Upper lobe of right lung (tissue), 1 donor: ENCODE results near the gene STAT5B. TPM values are rescaled to one million over a fixed set of nuclear protein-coding genes. Genes with fewer than 3 reads are reported as not detected.
A peak's percentile ranks its signal among the peaks of the same experiment; 100 is the strongest.

Experiments used
- ATAC-seq: fragments of 200-7000 bp; cut with Tn5 transposase; one replicate; pipeline ENCODE4 v1.9.1; 2020; ENCODE audit warnings: mild to moderate bottlenecking, moderate library complexity
- DNase-seq: peaks from one replicate; pipeline ENCODE4 v3.0.0-alpha.2; 2020
- H3K27ac ChIP-seq: fragments of 200-600 bp; one replicate; pipeline ENCODE4 v1.8.0; 2022
- H3K27me3 ChIP-seq: fragments of 200-600 bp; one replicate; pipeline ENCODE4 v1.8.0; 2022; ENCODE audit warnings: mild to moderate bottlenecking
- H3K36me3 ChIP-seq: fragments of 200-600 bp; one replicate; pipeline ENCODE4 v1.8.0; 2022
- H3K4me1 ChIP-seq: fragments of 200-600 bp; one replicate; pipeline ENCODE4 v1.8.0; 2022
- H3K4me3 ChIP-seq: fragments of 200-600 bp; one replicate; pipeline ENCODE4 v1.8.0; 2022; ENCODE audit warnings: mild to moderate bottlenecking
- H3K9me3 ChIP-seq: fragments of 200-600 bp; one replicate; pipeline ENCODE4 v1.8.0; 2022
- intact Hi-C: fragments of 100-400 bp; cut with DNase I; formaldehyde crosslinking; loops from one replicate; pipeline ENCODE4 v1.11.0; 2022
- total RNA-seq: library from RNA; stranded (reverse); fragmentation: NEBNext Ultra II Directional; extraction: Animal tissue kit (Norgen Biotek cat#: 25700); gene quantifications from one replicate; pipeline ENCODE4 v1.2.1, GENCODE V29; 2021
- TF ChIP-seq, protein P1 (sequence below): fragments of 200-600 bp; IDR thresholded peaks from one replicate; pipeline ENCODE4 v1.8.0; 2022; ENCODE audit warnings: antibody characterized with exemption
- donor health status: DM: no; HTN: yes; CAD: no; lungs with severe emphysema.

STAT5B gene
- total RNA-seq, 1 donor from 2014 or later = 71.0 TPM

- ATAC-seq (no peak), DNase-seq (no peak)
- H3K4me1 ChIP-seq = peaks cover 35% of the 10 kb centered on the region
- no peaks in the 10 kb centered on the region for H3K27me3 ChIP-seq
- intact Hi-C loops = no loop called here
- TF ChIP-seq, protein P1, sequence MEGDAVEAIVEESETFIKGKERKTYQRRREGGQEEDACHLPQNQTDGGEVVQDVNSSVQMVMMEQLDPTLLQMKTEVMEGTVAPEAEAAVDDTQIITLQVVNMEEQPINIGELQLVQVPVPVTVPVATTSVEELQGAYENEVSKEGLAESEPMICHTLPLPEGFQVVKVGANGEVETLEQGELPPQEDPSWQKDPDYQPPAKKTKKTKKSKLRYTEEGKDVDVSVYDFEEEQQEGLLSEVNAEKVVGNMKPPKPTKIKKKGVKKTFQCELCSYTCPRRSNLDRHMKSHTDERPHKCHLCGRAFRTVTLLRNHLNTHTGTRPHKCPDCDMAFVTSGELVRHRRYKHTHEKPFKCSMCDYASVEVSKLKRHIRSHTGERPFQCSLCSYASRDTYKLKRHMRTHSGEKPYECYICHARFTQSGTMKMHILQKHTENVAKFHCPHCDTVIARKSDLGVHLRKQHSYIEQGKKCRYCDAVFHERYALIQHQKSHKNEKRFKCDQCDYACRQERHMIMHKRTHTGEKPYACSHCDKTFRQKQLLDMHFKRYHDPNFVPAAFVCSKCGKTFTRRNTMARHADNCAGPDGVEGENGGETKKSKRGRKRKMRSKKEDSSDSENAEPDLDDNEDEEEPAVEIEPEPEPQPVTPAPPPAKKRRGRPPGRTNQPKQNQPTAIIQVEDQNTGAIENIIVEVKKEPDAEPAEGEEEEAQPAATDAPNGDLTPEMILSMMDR = no peak
- no peaks in the 10 kb centered on the region for H3K9me3 ChIP-seq
- H3K4me3 ChIP-seq = no peak overlapping the region
- peak overlapping the region; percentile 91 for H3K27ac ChIP-seq
- no peaks in the 10 kb centered on the region for H3K36me3 ChIP-seq
These were observed 1.1 kb upstream of the STAT5B start for GRCh38 chr17:42277342-42277712.

DNA sequence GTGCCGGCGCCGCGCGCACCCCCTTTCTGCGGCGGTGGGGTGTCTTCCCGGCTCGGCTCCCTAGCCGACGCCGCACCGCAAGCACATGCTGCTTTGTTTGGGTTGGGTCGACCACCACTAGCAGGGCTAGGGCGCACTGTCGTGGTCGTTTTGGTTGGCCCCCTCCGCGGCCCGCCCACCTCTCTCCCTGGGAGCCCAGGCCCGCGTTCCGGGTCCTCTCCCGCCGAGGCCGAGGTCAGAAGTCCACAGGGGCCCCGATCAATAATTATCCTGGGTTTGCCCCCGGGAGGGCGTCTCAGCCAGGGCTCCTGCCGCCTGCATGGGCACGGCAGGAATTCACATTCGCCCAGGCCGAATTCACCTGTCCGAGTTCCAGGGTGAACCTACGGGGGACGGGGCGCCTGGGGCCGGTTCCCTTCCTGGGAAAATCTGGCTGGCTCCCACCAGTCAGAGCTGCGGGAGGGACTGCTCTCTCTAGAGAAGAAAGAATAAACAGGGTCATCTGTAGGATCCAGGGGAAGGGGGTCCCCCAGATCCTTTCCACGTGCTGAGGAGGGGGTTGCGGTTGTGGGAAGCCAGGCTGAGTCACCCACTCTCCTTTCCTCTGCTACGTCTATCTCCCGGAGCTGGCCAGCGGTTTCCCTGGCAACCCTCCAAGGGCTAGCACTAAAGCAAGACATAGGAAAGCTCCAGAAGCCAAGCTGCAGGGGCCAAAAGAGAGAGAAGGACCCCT lies 584 bp upstream of the STAT5B start:
- TF ChIP-seq, protein P1 = no peak
- peak overlapping the region; percentile 85 for H3K4me3 ChIP-seq
- H3K9me3 ChIP-seq = no peaks in the 10 kb centered on the region
- H3K27me3 ChIP-seq = no peaks in the 10 kb centered on the region
- peak overlapping the region; percentile 91 for H3K27ac ChIP-seq
- H3K36me3 ChIP-seq = no peaks in the 10 kb centered on the region
- DNase-seq (peak; percentile 85), ATAC-seq (peak; percentile 37)
- intact Hi-C loops = no loop called here
- peaks cover 40% of the 10 kb centered on the region for H3K4me1 ChIP-seq

- H3K9me3 ChIP-seq = no peaks in the 10 kb centered on the region
- H3K27me3 ChIP-seq = no peaks in the 10 kb centered on the region
- no peaks in the 10 kb centered on the region for H3K36me3 ChIP-seq
- intact Hi-C loops = no loop called here
- H3K4me1 ChIP-seq = peaks cover 40% of the 10 kb centered on the region
- TF ChIP-seq, protein P1 = no peak
- ATAC-seq (peak; percentile 71), DNase-seq (no peak)
- H3K27ac ChIP-seq = peak overlapping the region; percentile 61
- peak overlapping the region; percentile 85 for H3K4me3 ChIP-seq
These were observed 448 bp downstream of the STAT5B start for GRCh38 chr17:42275527-42276358.

GRCh38 chr17:42274812-42275526 lies 1.2 kb downstream of the STAT5B start:
- Histone ChIP-seq H3K36me3 (no peaks in the 10 kb centered on the region), H3K9me3 (no peaks in the 10 kb centered on the region), H3K4me3 (peak overlapping the region; percentile 85), H3K27me3 (no peaks in the 10 kb centered on the region), H3K27ac (peak overlapping the region; percentile 61), H3K4me1 (peaks cover 40% of the 10 kb centered on the region)
- ATAC-seq (no peak), DNase-seq (no peak)
- intact Hi-C loops = no loop called here
- TF ChIP-seq, protein P1 = no peak

DNA sequence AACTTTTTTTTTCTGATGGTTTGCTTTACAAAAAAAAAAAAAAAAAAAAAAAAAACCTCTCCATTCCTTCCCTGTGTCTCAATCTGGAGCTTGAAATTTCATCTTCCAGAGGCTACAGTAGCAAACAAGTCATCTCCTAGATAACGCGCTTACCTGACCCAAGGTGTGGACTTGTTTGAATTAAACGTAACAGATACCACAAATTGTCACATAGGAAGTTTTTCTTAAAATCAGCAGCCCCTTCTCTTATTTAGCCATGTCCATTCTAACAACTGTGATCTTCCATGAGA lies 2.0 kb downstream of the STAT5B start:
- H3K4me3 ChIP-seq = peak overlapping the region; percentile 85
- intact Hi-C loops = no loop called here
- H3K27ac ChIP-seq = peak overlapping the region; percentile 61

More for the DNA sequence above, 2.0 kb downstream of the STAT5B start:
- ATAC-seq (no peak), DNase-seq (no peak)
- Histone ChIP-seq H3K36me3 (no peaks in the 10 kb centered on the region), H3K27me3 (no peaks in the 10 kb centered on the region), H3K9me3 (no peaks in the 10 kb centered on the region), H3K4me1 (peaks cover 40% of the 10 kb centered on the region)
- TF ChIP-seq, protein P1 = no peak
